Nucleus accumbens (tissue), 56 donors: Measurements from ENCODE around the gene RYR2.
A peak's percentile ranks its signal among the peaks of the same experiment; 100 is the strongest.

Source experiments
- DNase-seq, 56 donors: peaks; one replicate each; lab custom pipeline; 2025; lab: John Stamatoyannopoulos, UW

The RYR2 gene

DNA sequence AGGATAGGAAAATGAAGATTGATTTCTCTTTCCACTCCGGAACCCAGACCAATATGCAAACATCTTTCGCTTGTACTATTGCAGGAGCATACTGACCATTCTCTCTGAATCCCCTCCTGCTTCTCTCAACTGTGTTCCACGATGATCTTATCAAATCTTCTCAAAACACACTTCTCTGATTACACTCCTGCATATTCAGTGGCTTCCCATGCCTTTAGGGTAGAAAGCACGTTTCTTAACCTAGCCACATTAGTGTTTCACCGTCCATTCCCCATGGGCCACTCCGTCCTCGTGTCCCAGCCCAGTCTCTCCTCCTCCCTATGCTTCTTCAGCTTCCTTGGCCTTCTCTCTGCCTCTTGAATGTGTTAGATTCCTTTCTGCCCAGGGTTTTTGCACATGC lies 650.3 kb downstream of the RYR2 start:
- no peak for DNase-seq

DNA sequence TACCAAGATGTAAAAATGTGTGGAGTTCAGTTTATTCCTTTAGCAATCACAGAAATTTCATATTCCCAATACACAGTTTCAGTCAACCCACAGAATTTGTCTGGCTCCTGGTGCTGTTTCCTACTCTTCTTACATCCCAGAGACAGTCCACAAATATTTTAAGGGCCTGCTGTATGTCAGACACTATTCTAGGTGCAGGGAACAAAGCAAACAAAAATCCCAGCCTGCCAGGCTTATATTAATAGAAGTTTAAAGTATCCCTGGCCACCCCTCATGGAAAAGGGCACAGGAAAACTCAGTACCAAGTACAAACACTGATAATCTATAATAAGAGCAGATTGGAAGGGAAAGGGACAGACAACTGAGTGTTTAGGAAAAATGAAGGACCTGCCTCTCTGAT lies 653.9 kb downstream of the RYR2 start:
- DNase-seq: no peak

DNA sequence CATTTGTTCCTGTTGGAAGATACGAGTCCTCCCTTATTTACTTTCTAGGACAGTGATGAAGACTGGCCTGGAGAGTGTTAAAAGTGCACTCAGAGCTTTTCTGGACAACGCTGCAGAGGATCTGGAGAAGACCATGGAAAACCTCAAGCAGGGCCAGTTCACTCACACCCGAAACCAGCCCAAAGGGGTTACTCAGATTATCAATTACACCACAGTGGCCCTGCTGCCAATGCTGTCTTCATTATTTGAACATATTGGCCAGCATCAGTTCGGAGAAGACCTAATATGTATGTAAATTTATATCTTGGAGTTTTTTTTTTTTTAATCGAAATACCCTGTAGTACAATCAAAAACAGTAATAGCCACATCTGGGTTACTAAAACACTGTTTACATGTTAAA lies 658.2 kb downstream of the RYR2 start:
- DNase-seq: no peak

DNA sequence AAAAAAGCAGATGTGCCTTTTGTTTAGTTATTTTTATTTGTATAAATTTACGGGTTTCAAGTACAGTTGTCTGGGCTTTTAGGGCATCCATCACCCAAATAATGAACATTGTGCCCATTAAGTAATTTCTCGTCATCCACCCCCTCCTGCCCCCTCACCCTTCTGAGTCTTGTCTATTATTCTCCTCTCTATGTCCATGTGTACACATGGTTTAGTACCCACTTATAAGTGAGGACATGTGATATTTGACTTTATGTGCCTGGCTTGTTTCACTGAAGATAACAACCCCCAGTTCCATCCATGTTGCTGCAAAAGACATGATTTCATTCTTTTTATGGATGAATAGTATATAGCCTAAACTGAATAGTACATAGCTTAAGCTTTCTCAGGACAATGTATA lies 659.5 kb downstream of the RYR2 start:
- DNase-seq: no peak

DNA sequence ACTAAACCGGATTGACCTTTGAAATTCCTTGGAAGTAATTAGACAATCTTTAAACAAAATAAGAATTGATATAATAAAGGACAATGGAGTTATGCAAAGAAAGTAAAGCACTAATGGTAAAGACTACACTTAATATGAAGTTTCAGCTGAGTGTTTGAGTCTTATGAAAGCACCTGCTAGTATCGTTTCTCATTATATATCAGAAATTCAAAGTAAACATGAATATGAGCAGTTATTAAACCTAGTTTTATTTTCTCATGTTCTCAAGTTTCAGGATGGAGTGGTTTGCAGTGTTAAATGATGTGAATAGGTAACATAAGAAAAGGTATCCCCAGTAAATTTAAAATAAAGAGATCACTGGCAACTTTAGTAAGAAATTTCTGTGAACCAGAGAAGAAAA lies 660.2 kb downstream of the RYR2 start:
- no peak for DNase-seq

DNA sequence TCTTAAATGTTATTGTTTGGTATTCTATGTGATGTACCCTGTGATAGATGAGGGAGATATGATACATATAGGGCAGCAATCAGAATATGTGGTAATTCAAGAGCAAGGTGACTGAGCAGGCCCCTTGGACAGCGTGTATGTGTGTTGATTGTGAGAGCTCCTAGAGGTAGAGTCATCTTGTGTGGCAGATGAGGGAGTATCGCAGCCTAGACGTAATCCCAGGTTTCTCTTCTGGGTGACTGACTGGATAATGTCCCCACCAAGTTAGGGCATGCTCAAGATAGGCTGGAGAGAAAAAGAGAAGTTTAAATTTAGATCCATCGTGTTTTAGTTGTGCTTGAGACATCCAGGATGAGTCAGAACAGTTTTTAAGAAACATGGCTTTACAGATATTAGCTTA lies 663.5 kb downstream of the RYR2 start:
- peak in 1 of 56 donors; percentile 12 for DNase-seq

DNA sequence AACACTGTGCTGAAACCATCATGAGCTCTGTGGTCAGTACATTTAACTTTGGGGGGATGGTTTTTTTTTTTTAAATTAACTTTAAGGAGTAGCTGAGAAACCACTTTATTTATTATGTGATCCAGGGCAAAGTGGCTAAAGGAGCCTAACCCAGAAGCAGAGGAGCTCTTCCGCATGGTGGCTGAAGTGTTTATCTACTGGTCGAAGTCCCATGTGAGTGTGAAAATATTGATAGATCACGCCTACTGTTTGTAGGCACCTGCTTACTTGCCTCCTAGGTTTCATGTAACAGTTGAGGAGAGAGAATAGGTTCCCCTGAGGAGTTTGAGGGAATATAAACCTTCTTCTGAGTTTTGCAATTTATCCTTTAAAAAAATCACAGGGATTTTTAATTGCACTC lies 667.4 kb downstream of the RYR2 start:
- DNase-seq: no peak

DNA sequence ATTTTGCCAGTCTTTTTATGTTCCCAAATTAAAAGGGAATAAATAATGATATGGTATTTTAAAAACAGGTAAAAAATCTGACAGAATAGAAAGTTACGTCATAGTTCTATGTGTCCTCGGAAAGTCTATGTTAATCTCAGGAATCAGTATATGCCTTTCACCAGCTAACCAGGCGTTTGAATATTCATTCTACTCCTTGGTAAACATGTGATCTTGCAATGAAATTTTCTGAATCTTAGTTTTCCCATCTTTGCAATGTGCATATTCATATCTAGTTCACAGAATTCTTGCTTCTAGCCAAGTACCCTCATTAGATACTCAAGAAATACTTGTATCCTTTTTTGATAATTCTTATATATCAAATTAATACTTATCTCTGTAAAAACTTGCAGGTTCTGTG lies 669.3 kb downstream of the RYR2 start:
- DNase-seq: no peak

DNA sequence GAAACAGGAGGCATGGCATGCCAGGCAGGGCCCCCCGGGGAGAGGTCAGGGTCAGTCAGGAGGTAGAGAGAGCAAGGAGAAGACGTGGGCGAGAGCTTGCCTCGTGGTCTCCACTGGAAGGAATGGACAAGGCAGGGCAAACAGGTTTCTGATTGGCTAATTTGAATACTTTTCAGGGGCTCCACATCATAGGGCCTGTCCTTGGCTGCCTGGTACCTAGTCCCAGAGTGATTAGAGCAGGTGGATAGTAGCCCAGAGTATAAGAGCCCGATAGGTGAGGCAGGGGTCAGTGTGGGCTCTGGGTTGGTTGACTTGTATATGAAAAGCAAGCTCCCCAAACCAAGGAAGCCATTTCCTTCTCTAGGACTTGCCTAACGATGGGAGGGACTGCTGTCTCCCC lies 670.1 kb downstream of the RYR2 start:
- DNase-seq: no peak

DNA sequence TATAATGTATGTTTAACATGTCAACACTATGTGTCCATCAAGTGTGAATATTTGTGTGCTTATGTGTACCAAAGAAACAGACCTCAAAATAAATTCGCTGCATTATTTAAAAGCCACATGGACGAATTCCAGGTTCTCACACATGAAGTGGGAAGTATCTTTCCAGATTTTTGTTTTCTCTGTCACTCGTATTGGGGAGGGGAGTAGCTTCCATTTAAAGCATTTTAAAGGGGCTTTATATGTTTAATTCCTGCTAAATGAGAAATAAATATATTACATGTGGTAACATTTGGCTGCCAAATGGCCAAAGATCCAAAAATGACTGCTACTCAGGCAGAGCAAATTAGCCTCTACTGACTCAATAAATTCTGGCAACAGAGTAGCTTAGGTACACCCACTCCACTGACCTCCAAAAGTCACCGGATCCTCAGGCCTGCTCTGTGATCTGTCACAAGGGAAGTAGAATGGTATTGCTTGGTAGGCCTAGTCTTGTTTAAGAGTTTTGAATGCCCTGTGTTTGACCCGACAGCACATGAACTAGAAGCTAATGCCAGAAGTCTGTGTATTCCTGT lies 670.7 kb downstream of the RYR2 start:
- DNase-seq: no peak

DNA sequence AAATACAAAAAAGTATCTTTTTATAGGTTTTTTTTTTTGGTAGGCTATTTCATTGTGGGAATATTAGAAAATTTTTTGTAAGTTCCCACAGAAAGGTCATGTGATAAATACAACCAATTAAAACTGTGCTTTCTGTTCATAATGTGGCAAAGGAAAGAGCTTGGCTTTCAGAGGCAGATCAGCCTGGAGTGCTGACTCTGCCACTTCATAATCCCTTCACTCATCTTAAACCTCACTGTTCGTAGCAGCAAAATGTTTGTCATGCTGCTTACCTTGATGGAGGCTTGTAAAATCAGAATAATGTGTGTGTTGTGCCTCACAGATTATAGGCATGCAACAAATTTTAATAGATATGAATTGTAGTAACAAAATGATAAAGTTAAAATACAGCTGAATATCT lies 671.9 kb downstream of the RYR2 start:
- DNase-seq: peak in 1 of 56 donors; percentile 4

DNA sequence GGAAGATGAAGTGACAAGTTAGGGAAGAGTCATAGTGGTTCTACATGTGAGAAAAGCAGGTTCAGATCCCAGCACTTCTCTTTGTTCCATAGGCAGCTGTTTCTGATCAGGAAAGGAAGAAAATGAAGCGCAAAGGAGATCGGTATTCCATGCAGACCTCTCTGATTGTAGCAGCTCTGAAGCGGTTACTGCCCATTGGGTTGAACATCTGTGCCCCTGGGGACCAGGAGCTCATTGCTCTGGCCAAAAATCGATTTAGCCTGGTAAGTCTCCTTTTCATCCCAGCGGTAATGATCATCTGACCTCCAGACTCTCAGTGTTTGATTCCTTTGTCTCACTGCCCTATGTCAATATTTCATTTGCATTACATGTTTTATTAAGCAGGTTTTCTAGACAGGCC lies 675.1 kb downstream of the RYR2 start:
- DNase-seq: no peak

DNA sequence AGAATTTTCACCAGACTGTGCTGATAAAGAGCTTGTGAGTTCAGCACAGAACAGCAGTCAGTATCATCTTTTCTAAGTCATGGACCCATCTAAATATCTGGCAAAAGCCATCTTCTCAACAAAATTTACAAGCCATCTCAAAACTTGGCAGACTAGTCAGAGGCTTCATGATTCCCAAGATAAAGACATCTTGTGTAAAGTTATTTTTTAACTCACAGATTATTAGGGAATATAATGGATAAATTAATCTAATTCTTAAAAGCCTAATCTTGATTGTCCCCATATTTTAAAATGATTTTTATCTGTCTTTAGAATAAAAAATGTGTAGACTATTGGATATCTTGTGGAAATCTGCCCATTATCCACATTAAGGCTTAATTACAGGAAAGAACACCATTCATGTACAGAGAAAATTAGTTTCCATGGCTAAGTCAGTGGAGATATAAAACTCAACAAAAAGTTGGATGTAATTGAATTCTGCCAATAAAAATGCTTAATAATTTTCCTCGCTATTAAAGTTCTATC lies 688.9 kb downstream of the RYR2 start:
- DNase-seq: no peak

DNA sequence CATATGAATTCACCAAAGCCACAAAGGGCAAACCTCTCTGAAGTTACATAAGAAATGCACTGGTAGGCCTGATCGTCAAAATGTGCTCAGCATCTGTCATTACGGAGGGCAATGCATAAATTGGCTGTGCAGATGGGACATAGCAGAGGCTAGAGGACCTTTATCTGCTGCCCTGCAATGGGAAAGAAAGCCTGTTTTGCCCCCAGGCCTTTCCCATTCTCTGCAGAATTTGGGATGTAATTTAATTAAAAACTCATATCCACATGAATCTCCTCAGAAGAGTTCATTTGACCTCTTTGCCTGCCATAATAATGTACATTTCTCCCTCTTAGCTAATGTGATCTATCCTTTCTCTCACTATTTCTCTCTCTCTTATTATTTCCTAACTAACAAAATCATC lies 690.7 kb downstream of the RYR2 start:
- no peak for DNase-seq

DNA sequence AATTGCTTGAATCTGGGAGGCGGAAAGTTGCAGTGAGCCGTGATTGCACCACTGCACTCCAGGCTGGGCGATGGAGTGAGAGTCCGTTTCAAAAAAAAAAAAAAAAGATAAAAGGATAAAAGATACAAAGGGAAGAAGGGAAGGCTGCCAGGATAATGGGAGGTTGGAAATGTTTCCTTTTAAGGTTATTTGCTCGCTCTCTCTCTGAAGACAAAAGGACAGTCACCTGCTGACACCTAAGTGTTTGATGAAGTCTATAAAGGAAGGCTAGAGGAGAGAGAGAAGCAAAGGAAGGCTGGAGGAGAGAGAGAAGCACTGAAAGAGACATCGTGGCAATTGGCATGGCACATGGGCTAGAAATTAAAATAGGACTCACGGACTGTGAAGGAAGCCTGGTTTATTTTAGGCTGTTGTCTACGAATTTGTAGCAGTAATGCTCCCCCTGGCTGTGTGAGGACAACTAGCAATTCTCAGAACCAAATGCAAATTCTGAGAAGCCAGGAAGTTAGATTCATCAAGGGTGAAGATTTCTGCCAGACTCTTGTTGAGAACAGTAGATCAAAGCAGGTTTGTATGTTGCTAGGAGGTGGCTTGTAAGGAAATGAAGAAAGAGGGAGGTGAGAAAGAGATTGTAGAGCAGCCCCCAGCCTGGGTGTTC lies 694.5 kb downstream of the RYR2 start:
- DNase-seq: peak in 1 of 56 donors; percentile 2

DNA sequence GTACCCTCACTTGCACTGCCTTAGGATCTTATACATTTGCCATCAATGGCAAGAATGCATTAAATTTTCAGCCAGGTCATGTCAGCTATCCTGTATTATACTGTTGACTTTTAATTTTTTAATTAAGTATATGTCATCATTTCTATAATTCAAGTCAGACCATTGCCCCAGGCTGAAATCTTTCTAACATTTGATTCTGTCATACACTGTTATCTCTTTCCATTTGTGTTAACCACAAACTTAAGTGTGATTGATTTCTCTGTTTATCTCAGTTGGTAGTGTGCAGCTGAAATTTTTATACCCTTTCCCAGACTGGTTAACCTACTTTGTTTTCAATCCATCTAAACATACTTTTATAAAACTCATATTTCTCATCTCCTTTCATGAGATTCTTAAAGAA lies 695.5 kb downstream of the RYR2 start:
- no peak for DNase-seq

DNA sequence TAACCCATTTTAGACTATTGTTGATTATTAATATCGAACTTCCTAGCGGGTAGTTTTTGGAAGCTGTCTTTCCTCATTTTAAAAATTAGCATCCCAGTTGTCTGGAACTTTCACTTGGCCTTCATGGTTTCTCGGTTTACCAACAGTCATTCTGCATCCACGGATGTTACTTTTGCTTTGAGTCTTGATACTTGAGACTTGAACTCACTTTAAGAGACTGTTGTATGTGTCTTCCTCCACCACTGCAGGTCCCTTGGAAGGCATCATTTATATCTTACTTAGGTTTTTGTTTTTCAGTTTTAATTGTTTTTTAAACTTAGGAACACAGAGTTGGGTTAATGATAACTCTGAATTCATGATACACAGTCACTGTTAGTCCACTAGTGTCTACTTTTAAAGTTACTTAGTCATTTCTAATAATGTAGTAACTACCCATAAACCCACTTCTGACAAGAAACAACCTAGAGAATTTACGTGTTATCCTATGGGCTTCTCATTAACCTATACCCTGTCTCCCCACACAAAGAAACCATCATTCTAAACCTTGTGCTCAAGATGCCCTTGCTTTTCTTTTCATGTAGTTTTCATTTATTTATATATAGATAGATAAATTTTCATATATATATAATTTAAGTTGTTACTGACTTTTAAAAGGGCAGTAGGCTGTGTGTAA lies 696.1 kb downstream of the RYR2 start:
- no peak for DNase-seq

DNA sequence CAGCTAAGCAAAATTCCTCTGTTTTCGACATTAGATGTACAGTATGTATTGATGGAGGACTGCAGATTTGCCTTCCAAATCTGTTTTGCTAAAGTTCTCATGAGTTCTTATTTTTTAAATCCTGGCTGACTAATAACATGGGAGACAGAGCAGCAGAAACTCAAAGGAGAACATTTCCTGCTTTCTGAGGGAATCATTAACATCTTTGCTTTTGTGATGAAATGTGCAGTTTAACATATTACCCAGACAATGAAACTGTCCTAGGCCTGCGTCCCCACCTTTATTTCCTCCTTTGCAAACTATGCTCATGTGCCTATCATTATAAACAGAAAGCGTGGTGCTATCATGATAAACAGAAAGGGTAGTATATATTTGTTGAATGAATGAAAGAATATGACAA lies 698.9 kb downstream of the RYR2 start:
- DNase-seq: no peak

DNA sequence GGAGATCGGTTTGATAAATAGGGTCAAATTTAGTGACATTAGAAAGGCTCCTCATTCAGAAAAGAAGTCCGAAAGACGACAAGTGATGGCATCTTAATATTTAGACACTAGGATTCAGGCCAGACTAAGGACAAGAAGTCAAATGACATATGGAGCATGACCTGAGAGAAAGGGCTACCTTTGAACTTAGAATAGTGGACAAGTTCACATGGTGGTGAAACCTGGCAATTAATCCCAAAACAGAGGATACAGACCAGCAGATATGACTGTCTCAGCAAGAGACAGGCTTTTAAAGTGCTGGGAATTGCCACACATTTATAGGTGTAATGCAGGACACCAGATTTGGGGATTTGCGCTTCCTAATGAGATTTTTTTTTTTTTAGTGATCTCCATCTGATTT lies 703.6 kb downstream of the RYR2 start:
- no peak for DNase-seq

DNA sequence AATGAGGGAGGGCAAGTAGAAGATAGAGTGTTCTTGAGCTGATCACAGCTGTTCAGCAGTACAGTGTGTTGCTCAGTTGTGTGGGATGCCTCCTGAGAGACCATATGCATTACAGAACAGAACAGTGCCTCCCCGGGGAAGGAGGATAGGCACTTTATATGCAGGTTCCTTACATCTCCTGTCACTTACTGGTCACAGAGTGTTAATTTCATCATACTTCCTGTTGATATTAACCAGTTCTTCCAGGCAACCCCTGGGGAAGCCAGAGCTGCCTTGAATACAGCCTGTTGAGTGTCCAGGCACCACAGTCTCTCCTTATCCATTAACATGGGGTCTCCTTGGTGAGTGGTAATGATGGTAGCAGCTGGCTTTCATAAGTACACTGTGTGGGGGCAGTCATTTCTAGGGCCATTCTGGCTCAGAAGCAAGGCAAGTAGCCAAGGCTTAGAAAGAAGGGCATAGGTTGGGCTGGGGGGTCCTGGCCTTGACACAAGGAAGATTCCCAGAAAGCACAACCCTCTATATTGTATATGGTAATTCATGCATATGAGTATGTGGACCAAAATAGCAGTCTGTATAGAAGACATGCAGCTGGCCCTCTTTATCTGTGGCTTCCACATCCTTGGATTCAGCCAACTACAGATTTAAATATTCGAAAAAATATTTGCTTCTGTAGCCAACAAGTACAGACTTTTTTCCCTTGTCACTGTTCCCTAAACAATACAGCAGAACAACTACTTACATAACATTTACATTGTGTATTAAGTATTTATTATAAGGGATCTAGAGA lies 706.4 kb downstream of the RYR2 start:
- DNase-seq: no peak

DNA sequence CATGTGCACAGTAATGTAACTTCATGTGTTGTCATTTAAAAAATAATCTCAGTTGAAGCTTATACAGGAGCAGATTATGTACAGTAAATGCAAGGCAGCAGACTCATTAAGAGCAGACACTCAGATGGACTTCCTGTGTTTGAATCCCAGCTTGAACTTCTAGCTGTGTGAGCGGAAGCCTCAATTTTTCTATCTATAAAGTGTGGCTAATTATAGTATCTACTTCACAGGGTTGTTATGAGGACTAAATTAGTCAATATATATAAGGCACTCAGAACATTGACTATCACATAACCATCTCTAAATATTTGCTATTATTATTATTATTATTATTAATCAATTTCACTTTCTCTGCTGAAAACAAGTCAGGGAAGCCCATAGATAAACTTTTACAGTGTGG lies 707.1 kb downstream of the RYR2 start:
- DNase-seq: no peak
